SIG-M5 treated with dmso at 0.1 percent for 504 hours (cell line): ENCODE measurements around the gene RPS19BP1.

ENCODE experiments used
- DNase-seq: peaks from one replicate; lab custom pipeline; 2025; ENCODE audit not compliant: unreplicated experiment; lab: John Stamatoyannopoulos, UW

The RPS19BP1 gene, protein sequence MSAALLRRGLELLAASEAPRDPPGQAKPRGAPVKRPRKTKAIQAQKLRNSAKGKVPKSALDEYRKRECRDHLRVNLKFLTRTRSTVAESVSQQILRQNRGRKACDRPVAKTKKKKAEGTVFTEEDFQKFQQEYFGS

DNA sequence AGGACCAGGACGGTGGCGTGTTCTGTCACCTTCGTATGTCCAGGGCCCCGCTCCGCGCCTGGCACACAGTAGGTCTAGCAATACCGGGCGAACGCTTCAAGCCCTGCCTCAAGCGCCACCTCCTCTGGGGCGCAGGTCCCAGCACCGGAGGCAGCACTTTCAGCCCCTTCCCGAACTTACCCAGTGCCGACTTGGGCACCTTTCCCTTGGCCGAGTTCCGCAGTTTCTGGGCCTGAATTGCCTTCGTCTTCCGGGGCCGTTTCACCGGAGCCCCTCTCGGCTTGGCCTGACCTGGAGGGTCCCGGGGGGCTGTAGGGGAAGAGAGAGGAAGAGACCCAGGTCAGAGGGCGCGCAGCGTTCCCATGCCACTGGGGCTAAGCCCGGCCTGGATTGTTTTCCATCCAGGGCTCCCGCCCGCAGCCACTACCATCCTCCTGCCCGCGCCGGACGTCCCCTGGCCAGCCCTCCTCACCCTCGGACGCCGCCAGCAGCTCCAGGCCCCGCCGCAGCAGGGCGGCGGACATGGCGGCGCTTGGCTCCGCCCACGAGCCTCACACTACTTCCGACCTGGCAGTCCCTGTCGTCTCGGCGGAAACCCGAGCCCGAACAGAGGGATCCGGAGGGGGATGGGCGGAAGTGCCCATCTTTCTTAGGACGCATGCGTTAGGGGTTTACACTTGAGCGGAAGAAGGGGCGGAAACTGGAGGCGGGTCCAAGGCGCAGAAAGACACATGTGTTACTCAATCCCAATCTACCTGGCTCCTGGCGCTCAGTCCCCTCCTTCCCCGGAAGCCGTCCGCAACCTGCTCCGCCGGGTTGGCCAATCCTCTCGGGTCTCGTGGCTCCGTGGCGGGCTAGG is at the start of gene RPS19BP1:
Gene RPS19BP1 (minus strand): TSS at position 534 of the 859 bp plus-strand sequence. CDS start 10 bp downstream, at position 524.
- DNase-seq = peak; percentile 99

DNA sequence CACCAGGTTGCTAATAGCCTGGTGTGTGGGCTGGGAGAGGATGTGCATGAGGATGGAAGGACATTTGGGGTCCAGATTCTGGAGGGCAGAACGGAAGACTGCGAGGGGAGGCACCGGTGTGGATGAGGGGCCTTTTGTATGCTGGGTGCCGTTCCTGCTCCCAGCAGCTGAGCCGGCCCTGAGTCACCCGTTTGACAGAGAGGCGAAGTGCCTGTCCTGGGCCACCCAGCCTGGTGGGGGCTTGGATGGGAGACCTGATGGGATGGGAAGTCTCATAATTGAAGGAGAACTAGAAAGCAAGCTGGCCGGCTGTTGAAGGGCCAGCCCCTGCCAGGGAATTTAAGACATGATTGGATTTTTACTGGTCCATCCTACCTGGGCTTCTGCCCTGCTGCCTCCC is 48.8 kb upstream of the RPS19BP1 start:
- DNase-seq = no peak

DNA sequence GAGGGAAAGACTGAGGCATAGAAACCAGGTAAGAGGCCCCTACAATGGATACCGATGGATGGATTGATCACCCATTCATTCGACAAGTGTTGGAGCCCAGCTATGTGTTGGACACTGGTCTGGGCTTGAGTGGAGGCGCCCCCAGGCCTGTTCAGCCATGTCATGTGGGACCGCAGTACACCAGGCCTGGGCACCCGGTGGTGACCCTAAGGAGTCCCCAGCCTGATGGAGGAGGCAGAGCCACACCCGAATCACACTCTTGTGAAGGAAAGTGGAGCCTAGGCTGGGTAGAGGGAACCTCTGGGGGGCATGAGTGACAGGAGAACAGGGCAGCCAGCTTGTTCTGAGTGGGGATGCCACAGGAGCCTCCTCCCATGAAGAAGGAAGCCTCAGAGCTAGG is 48.2 kb upstream of the RPS19BP1 start:
- no peak for DNase-seq

DNA sequence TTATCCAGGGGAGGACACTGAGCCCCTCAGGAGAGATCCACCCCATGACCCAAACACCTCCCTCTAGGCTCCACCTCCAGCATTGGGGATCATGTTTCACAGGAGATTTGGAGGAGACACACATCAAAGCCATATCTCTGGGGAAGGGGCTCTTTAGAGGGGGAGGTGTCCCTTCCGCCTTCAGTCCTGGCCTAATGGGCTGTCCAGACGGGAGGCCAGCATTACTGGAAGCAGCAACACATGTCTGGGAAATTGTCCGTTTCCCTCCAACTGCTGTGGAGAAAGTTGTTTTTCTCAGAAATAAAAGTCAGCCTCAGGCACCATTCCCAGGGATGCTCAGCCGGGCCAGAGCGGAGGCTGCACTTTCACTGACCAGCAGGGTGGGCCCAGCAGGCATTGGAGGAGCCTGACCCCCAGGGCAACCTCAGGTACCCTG is 47.5 kb upstream of the RPS19BP1 start:
- no peak for DNase-seq

DNA sequence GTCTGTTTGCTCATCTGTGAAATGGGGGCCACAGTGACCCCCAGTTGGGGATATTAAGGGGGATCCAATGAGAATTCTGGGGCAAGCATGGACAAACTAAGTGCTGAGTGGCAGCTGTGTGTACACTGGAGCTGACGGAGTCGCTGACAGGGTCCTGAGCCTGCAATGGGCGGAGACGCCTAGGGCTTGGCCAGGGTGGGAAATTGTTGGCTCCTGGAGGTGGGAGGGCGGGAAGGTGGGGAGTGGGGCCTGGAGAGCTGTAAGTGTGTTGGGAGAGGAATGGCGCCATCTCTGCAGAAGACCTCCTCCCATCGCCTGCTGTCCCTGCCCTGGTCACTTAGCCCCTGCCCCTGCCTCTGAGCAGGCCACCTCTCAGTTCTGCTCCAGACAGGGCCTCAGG is 45.4 kb upstream of the RPS19BP1 start:
- no peak for DNase-seq

DNA sequence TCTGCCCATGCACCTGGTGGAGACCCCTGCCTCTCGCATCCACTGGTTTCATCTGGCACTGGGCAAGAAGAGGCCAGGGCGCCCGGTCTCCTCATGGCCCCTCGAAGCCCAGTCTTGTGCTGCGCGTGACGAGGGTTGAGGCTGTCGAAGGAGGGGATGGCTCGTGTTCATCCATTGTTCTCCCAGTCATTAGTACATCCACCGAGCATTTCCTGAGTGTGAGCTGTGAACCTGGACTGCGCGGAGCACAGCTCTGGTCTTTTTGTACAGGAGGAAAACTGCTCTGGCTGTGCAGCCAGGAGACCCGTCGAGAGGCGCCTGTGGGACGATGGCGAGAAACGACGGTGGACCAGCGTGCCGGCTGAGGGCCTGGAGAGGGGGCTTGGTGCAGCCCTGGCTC is 44.8 kb upstream of the RPS19BP1 start:
- no peak for DNase-seq

DNA sequence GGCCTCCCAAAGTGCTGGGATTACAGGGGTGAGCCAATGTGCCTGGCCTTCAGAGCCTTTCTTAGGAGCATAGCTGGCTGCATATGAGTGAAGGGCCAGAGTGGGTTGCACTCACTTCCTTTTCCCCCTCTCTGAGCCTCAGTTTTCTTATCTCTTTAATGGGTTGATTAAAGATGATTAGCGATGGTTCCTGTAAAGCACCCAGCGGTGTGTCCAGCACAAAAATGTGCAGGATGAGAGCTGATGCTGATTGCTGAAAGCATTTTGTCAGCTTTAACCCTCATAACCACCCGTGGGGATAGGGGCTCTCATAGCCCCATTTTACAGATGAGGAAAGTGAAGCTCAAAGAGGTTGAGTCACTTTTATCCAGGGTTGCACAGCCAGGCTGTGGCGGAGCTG is 43.5 kb upstream of the RPS19BP1 start:
- DNase-seq = no peak

DNA sequence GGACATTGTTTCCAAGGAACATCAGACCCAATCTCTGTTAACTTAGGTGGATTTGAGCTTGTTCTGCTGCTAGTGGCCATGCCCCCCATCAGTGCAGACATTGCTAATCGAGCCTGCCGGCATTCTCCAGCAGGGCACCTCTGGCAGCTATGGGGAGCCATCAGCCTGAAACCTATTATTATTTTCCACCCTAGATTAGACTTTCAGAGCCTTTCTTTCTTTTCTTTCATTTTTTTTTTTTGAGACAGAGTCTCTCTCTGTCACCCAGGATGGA is 42.9 kb upstream of the RPS19BP1 start:
- DNase-seq = no peak

DNA sequence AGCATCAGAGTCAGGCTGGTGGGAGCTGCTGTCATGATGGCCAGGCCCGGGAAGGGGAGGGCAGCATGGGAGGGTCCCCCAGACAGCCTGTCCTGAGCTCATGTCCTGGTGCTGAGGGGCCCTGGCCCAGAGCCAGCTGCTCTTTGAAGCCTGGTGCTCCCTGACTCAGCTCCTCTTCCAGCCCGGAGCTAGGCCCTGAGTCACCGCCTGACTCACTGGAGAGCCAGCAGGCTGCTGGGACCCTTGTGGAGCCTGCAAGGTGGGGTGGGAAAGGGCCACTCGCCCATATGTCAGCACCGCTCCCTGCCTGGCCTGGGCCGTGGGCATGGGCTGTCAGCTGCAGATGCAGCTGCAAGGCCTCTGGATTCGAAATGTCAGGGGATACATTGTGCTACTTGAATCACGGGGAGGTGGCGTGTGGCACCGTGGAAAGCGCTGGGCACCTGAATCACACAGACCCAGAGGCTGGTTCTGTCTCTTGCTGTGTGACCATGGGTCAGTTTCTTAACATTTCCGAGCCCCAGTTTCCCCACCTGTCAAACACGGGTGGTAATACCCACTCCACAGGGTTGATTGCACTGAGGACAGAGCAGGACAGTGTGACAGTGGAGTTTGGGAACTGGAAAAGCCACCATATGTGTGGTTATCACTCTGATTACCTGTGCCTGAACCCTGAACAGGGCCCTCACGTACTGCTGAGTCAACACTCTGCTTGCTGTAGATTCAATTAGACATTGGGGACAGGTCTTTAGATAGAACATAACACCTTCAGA is 42.4 kb upstream of the RPS19BP1 start:
- no peak for DNase-seq

DNA sequence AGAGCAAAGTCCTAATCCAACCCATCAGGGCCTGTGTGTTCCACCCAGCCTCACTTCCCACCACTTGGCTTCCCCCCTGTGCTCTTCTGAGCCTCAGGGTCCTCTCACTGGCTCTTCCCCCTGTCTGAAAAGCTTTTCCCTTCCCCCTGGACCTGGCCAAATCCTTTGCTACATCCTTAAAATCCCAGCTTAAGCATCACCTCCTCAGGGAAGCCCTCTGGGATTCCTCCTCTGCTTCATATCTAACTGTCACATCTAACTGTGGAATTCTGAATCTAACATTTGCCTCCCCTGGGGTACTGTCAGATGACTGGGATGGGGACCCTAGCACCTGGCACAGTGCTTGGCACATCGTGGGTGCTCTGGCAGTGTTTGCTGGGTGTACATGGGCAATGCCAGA is 39.0 kb upstream of the RPS19BP1 start:
- DNase-seq = no peak

DNA sequence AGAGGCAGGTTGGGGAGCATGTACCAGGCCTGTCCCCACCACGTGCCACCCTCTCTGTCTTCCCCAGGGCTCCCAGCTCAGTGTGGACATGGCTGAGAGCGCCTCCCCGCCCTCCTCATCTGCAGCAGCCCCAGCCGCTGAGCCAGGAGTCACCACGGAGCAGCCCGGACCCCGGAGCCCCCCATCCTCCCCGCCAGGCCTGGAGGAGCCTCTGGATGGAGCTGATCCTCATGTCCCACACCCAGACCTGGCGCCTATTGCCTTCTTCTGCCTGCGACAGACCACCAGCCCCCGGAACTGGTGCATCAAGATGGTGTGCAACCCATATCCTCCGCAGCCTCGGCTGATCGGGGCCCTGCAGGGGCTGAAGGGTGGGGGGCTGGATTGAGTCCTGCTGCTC is 38.1 kb upstream of the RPS19BP1 start, which contains the start of gene CACNA1I:
Gene CACNA1I (plus strand): TSS at position 89 of the 400 bp plus-strand sequence. CDS start 0 bp downstream, at position 89.
- no peak for DNase-seq

DNA sequence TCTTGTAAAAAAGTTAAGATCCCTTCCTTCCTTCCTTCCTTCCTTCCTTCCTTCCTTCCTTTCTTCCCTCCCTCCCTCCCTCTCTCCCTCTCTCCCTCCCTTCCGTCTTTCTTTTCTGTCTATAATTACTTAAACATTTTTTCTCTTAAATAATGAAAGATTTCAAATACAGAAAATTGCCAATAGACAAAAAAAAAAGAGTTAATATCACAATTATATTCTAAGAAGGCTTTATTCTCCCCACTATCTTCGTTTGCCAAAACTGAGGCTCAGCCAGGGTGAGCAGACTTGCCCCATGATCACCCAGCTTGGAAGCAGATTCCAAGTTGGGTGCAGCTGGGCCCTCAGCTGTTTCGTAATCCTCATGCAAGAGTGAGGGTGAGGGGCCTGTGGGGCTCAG is 37.7 kb upstream of the RPS19BP1 start:
- DNase-seq = no peak

DNA sequence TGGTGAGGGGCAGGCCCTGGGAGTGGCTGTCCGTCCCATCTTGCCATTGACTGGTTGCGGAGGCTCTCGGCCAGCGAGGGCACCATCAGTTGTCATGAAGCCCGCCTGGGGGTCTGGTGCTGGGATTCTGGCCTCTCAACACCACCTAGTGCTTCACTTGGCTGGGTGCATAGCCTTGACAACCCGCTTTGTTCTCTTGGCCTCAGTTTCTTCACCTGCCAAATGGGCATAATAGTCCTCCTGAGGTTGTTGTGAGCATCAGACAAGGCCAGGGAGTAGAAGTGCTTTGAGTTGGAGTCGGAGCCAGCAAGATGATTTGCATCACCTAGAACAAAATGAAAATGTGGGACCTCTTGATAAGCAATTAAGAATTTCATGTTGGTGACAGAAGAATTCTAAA is 36.5 kb upstream of the RPS19BP1 start:
- DNase-seq = no peak

DNA sequence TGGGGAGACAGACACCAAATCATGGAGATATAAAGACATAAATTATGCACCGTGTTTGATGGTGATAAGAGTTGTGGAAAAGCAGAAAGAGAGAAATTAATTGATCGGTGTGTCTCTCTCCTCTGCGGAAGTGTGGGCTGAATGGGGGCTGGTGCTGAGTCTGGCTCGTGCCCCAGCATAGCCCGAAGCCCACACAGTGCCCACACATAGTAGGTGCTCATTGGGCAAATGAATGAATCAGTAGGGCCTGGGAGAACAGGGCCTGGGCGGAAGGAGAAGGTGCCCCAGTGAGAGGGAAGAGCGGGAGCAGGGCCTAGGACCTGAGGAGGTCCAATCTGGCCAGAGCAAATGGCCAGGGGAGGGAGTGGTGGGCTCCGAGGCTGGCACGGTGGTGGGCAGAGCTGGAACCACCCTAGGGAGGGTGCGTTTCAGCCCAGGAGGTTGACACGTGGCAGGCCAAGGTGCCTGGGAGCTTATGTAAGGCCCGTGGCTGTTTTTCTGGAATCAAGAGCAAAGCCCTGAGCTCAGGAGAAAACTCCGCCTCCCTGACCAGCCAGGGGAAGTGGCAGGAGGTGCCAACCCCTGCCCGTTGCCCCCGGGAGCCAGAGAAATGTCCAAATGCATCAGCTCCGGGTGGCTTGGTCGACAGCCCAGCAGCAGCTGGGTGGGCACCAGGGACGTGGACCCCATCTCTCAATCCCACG is 35.9 kb upstream of the RPS19BP1 start:
- DNase-seq = no peak

DNA sequence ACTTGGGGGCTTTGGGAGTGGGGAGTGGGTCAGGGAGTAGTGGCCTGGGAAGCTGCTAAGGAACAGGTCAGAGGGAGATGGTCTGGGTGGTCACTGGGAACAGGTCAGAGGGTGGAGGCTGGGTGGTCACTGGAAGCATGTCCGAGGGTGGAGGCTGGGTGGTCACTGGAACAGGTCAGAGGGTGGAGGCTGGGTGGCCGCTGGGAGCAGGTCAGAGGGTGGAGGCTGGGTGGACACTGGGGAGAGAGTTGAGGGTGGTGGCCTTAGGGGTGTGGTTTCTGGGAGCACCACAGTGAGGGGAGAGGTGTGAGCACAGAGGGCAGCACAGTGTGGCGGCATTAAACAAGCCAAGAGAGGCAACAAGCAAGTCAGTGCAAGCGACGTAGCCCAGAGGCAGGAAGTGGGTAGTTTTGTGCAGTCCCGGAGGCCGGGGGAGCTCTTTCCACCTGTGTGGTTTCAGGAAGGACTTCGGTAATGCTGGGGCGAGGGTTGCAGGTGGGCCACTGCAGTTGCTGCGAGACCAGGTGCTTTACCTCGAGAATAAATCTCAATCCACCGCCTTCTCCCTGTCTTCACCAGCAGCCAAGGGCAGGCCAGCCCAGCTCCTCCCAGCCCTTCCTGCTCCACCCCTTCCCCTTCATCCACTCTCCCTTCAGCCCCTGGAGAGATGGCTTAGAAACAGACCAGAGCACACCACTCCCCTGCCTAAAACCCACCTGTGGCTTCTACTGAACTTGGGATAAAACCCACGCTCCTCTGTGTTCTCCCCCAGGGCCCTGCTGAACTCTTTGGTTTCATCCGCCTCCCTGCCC is 34.8 kb upstream of the RPS19BP1 start:
- no peak for DNase-seq

DNA sequence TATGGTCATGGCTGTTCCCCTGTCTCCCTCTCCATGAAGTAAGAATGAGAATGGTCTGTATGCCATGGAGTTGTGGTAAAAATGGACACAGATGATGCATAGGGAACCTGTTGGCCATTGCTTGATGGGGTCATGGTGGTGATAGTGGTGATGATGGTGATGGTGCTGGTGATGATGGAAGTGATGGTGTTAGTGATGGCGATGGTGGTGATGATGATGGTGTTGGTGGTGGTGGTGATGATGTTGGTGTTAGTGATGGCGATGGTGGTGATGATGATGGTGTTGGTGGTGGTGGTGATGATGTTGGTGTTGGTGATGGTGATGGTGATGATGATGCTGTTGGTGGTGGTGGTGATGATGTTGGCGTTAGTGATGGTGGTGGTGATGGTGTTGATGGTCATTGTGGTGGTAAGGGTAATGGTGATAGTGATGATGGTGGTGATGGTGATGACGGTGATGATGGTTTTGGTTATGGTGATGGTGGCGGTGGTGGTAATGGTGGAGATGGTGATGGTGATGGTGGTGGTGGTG is 32.9 kb upstream of the RPS19BP1 start:
- DNase-seq = no peak

DNA sequence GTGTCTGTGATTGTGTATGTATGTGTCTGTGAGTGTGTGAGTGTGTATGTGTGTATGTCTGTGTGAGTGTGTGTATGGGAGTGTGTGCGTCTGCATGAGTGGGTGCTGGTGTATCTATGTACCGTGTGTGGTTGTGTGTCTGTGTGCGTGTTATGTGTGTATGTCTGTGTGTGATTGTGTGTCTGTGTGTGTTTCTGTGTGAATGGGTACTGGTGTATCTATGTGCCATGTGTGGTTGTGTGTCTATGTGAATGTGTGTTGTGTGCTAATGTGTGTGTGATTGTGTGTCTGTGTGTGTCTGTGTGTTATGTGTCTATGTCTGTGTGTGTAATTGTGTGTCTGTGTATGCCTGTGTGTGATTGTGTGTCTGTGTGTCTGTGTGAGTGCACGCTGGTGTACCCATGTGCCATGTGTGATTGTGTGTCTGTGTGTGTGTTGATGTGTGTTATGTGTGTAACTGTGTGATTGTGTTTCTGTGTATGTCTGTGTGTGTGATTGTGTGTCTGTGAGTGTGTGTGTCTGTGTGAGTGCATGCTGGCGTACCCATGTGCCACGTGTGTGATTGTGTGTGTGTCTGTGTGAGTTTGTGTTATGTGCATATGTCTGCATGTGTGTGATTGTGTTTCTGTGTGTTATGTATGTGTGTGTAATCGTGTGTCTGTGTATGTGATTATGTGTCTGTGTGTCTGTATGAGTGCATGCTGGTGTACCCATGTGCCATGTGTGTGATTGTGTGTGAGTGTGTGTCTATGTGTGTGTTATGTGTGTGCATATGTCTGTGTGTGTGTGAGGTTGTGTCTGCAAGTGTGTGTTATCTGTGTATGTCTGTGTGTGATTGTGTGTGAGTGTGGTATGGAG is 31.3 kb upstream of the RPS19BP1 start:
- DNase-seq = no peak

DNA sequence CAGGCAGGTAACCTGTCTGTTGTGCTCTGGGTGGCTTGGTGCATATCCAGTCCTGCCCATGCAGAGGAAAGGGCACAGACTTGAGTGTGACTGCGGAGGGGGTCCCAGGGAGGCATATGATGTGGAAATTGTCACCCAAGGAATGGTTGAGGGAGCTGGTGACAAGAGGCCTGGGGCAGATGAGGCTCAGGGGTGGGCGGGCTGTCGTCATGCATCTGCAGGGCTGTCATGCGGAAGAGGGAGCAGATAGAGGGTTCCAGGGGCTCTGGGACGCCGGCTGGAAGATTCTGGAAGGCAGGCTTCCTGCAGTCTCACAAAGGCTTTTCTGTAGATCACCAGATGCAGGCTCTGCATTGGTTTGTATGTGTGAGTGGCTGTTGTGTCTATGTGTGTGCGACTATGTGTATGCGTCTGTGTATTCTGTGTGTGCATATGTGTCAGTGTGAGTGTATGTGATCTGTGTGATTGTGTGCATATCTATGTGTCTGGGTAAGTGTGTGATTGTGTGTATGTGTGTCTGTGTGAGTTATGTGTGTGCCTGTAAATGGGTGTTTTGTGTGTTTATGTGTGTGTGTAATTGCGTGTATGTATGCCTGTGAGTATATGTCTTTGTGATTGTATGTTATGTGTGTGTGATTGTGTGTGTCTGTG is 30.4 kb upstream of the RPS19BP1 start:
- DNase-seq = no peak

DNA sequence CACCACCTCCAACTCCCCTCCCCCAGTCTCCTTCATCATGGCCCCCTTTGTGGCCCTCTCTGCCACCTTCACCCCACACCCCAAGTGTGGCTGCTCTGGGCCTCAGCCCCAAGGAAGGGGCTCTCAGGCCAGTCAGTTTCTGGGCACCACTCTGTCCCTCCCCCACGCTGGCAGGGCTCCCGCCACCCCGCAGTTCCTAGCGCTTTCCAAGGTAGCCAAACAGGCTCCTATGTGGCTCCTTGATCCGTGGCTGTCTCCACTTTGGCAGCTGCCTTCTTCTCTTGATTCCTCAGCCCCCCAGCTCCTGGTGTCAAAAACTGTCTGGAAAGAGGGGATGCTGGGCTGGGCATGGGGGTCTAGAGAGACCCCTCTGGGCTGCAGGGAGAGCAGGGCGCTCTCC is 27.6 kb upstream of the RPS19BP1 start:
- no peak for DNase-seq
